ENCODE measurements around the gene GMPR.

DNA sequence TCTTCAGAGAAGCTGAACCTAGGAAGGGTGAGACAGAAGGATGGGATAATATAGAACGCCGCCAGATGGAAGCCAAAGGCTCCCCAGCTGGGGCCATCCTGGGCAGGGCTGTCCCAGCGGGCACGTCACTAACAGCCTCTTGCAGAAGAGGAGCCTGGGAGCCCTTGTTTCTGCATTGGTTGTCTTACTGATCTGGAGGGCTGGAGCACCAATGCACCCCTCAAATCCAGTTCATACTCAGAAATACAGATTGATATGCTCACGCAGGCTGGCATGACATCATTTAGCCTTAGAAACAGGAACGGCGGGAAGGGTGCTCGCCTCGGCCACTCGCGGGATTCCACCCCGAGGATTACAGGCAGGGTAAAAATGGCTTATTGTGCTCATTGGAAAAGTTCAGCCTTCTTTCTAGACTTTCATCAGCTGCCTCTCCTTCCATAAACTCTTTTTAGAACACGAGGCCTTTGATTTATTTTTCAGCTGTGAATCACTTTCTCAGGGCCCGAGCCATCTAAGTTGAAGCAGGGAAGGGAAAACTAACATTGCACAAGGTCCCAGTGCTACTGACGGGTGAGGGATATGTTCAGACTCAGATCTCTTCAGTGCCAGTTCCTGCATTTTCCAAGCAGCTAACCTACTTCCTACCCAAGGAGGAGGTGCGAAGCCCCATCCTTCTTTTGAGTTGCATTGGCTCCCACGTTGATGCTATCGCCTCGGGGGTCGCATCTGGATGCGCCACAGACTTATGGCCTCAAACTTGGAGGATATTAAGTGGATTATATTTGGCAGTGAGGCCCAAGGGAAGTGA lies 82.3 kb downstream of the GMPR start:
- TF ChIP-seq TCF7L2 (IDR thresholded peaks at IDR 0.05; ENCODE audit: borderline replicate concordance, extremely low read depth, insufficient read depth, insufficient read length), result no peak
- TF ChIP-seq CTCF (IDR thresholded peaks at IDR 0.05 in 2 of 3, conservative IDR thresholded peaks at IDR 0.05 in 1 of 3; ENCODE audit: borderline replicate concordance in 1 of 3, insufficient read depth in 1 of 3, low read depth in 2 of 3, low read length in 2 of 3), result no peak
- no peak for TF ChIP-seq POLR2A (IDR thresholded peaks at IDR 0.05; ENCODE audit: borderline replicate concordance, extremely low read depth, insufficient read depth, insufficient read length)
- no peak for TF ChIP-seq EZH2phosphoT487 (IDR thresholded peaks at IDR 0.05; ENCODE audit: borderline replicate concordance)
- no peak for TF ChIP-seq POLR2AphosphoS5 (IDR thresholded peaks at IDR 0.05; ENCODE audit: low read depth, low read length)
- TF ChIP-seq ZNF274 (IDR thresholded peaks at IDR 0.05; ENCODE audit: low read depth, low read length), result no peak
- no peak for TF ChIP-seq YY1 (IDR thresholded peaks at IDR 0.05; ENCODE audit: extremely low read depth, insufficient replicate concordance, low read depth, low read length)
- TF ChIP-seq RAD21 (IDR thresholded peaks at IDR 0.05; ENCODE audit: low read depth), result no peak
- no peak for TF ChIP-seq CEBPB (IDR thresholded peaks at IDR 0.05; ENCODE audit: low read depth)
- TF ChIP-seq ATF3 (IDR thresholded peaks at IDR 0.05), result no peak
- no peak for TF ChIP-seq SRF (IDR thresholded peaks at IDR 0.05; ENCODE audit: low read depth)
- no peak for TF ChIP-seq SIN3A (IDR thresholded peaks at IDR 0.05; ENCODE audit: low read depth)
- no peak for TF ChIP-seq JUND (IDR thresholded peaks at IDR 0.05)
- no peak for TF ChIP-seq MAX (IDR thresholded peaks at IDR 0.05)
